Activated CD8-positive, alpha-beta T cell treated with anti-CD3 and anti-CD28 coated beads, Interleukin-2, amount 10 ng/mL, durations not matched to agents 7 days and 5 days (primary cell): ENCODE results near the gene PDSS1. TPM values are rescaled to one million over a fixed set of nuclear protein-coding genes. Genes with fewer than 3 reads are reported as not detected.

Source experiments
- ATAC-seq: fragments of 150-1000 bp; cut with Tn5 transposase; one replicate; pipeline ENCODE4 v1.10.0; 2021; ENCODE audit warnings: moderate library complexity
- CTCF ChIA-PET: fragments of 350-600 bp; sonication (Branson Sonifier 250); formaldehyde crosslinking; loops from one replicate; lab custom pipeline; 2021; ENCODE audit warnings: antibody characterized with exemption; lab: Charles Lee
- POLR2A ChIA-PET: fragments of 350-600 bp; sonication (Branson Sonifier 250); formaldehyde crosslinking; loops from one replicate; lab custom pipeline; 2021; ENCODE audit warnings: antibody characterized with exemption; lab: Charles Lee
- DNase-seq: peaks from one replicate; pipeline ENCODE4 v3.0.0-alpha.2; 2020
- H3K27ac Mint-ChIP-seq: one replicate; pipeline ENCODE4 v1.8.0; 2021; ENCODE audit warnings: mild to moderate bottlenecking, mixed read lengths
- H3K27me3 Mint-ChIP-seq: one replicate; pipeline ENCODE4 v1.8.0; 2021; ENCODE audit warnings: low read depth, mixed read lengths
- H3K36me3 Mint-ChIP-seq: one replicate; pipeline ENCODE4 v1.8.0; 2021; ENCODE audit warnings: low read depth, mixed read lengths
- H3K4me1 Mint-ChIP-seq: one replicate; pipeline ENCODE4 v1.8.0; 2021; ENCODE audit warnings: low read depth, mixed read lengths
- H3K4me3 Mint-ChIP-seq: one replicate; pipeline ENCODE4 v1.8.0; 2021; ENCODE audit warnings: mild to moderate bottlenecking, mixed read lengths
- H3K9me3 Mint-ChIP-seq: one replicate; pipeline ENCODE4 v1.8.0; 2022; ENCODE audit warnings: mixed read lengths; ENCODE audit not compliant: insufficient read depth
- total RNA-seq, 2 experiments: library from RNA; stranded (reverse); gene quantifications; one replicate each; pipeline ENCODE4 v1.2.3, GENCODE V29; 2021

Gene PDSS1
- total RNA-seq, 2 experiments from 2014 or later = 17.8 to 19.4 TPM

DNA sequence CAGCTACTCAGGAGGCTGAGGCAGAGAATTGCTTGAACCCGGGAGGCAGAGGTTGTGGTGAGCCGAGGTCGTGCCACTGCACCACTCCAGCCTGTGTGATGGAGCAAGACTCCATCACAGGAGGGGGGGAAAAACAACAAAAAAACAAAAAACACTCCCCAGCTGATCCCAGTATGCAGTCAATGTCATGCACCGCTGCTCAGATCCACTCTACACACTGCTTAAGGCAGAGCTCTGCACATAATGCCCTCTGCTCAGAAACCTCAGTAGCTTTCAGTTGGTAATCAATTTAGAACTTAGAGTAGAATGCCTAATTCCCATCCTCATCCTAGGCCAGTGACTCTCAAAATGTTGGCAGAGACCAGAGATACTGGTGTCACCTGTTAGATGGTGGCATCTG lies 43.9 kb downstream of the PDSS1 start:
- POLR2A ChIA-PET = interaction anchor here (2.2 kb wide), 1 partner anchor 119 kb away, joined by 6 read pairs; no protein-coding TSS in a partner anchor
- Mint-ChIP-seq H3K36me3 (peaks cover 70% of the 10 kb centered on the region), H3K4me3 (no peak overlapping the region), H3K27ac (no peak overlapping the region), H3K4me1 (peaks cover 33% of the 10 kb centered on the region), H3K9me3 (no peaks in the 10 kb centered on the region), H3K27me3 (no peaks in the 10 kb centered on the region)
- DNase-seq (no peak), ATAC-seq (no peak)
- CTCF ChIA-PET = interaction anchor here (1.5 to 4.5 kb wide), 2 partner anchors 10 to 15 kb away, joined by 6 to 26 read pairs; no protein-coding TSS in a partner anchor

DNA sequence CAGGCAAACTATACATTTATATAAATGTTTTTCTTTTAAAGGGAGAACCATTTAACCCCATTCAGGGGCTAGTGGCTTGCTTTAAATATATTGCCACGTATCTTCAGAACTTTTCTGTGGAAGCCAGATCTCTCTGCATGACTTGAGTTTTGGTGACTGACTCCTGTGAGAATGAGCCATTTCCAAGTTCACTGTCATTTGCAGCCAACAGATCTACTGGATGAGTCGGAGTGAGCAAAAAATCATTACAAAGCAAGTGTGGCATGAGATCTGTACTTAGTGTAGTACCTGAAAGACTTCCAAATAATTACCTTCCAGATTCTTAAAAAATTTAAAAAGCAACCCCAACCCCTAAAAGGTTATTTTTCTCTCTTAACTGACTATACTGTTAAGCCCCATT lies 45.6 kb downstream of the PDSS1 start:
- H3K27ac Mint-ChIP-seq = peak overlapping the region; percentile 0
- peaks cover 22% of the 10 kb centered on the region for H3K4me1 Mint-ChIP-seq
- CTCF ChIA-PET = interaction anchor here (1.6 kb wide), 1 partner anchor 17 kb away, joined by 5 read pairs; no protein-coding TSS in a partner anchor
- H3K27me3 Mint-ChIP-seq = no peaks in the 10 kb centered on the region
- no peak for ATAC-seq
- no peaks in the 10 kb centered on the region for H3K9me3 Mint-ChIP-seq
- no peak overlapping the region for H3K4me3 Mint-ChIP-seq
- POLR2A ChIA-PET = no interaction called here
- peaks cover 63% of the 10 kb centered on the region for H3K36me3 Mint-ChIP-seq
- no peak for DNase-seq

DNA sequence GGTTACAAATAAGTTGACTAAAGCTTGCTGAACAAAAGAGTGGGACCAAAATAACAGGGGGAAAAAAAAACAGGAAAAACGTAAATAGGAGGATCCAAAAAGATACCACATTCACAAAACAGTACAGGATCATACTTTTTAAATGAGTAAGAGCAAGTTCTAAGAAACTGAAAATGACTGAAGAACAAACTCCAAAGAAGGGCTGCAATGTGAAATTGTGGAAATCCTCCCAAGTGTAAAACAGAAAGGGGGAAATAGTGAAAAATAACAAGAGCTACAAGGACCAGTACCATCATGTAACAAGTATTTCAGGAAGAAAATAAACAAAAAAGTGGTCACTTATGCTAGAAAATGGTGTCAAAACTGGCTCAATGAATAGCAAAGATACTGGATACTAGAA lies 46.3 kb downstream of the PDSS1 start:
- Mint-ChIP-seq H3K36me3 (peaks cover 62% of the 10 kb centered on the region), H3K9me3 (no peaks in the 10 kb centered on the region)

DNA sequence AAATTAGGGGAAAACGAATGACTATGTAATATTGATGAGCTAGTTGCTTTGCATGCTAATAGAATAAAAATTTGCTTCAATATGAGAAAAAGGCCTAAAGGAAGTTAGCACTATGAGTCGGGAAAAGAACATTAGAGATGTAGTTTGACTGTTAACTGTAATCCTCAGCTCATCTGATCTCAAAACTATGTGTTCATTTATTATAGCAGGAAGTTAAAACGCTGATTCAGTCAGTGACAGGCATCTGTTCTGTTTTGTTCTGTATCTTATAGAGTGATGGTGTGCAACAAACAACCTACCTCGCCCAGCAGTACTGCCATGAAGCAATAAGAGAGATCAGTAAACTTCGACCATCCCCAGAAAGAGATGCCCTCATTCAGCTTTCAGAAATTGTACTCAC lies 48.6 kb downstream of the PDSS1 start:
- ChIA-PET POLR2A (interaction anchor here (0.6 kb wide), 1 partner anchor 60 kb away, joined by 3 read pairs; no protein-coding TSS in a partner anchor), CTCF (interaction anchor here (2.5 kb wide), 1 partner anchor 20 kb away, joined by 8 read pairs; no protein-coding TSS in a partner anchor)
- H3K9me3 Mint-ChIP-seq = no peaks in the 10 kb centered on the region
- DNase-seq = no peak
- no peak overlapping the region for H3K4me3 Mint-ChIP-seq
- peaks cover 8% of the 10 kb centered on the region for H3K4me1 Mint-ChIP-seq
- H3K27me3 Mint-ChIP-seq = no peaks in the 10 kb centered on the region
- ATAC-seq = no peak
- peaks cover 55% of the 10 kb centered on the region for H3K36me3 Mint-ChIP-seq
- no peak overlapping the region for H3K27ac Mint-ChIP-seq

More for the DNA sequence above, 46.3 kb downstream of the PDSS1 start:
- ChIA-PET POLR2A (interaction anchor here (0.6 kb wide), 1 partner anchor 62 kb away, joined by 3 read pairs; no protein-coding TSS in a partner anchor), CTCF (interaction anchor here (1.6 kb wide), 1 partner anchor 18 kb away, joined by 5 read pairs; no protein-coding TSS in a partner anchor)
- peaks cover 19% of the 10 kb centered on the region for H3K4me1 Mint-ChIP-seq
- no peak for DNase-seq
- no peak for ATAC-seq
- peak overlapping the region; percentile 4 for H3K27ac Mint-ChIP-seq
- no peaks in the 10 kb centered on the region for H3K27me3 Mint-ChIP-seq
- H3K4me3 Mint-ChIP-seq = no peak overlapping the region

DNA sequence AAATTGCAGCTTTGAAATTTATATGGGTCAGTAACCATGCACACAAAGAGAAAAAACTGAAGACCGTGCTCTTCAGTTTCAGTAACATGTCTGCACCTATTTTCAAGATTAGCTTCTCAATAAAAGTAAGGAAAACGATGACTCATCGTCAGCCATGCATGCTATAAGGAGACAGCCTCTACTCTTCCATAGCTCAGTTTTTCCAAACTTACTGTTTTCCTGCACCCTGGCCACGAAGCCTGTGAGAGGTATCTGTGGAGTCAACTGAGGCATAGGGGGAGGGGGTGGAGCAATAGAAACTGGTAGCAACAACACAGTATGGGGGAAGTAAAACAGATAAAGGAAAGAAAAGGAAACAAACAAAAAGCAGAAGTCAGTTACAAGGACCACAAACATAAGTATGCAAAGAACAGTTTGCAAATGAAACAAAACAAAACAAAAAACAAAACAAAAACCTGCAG lies 58.0 kb downstream of the PDSS1 start:
- ChIA-PET CTCF (interaction anchor here (1.0 to 2.0 kb wide), 3 partner anchors 20 to 30 kb away, joined by 3 to 7 read pairs (median 3); no protein-coding TSS in a partner anchor), POLR2A (interaction anchor here (0.8 kb wide), 1 partner anchor 10 kb away, joined by 3 read pairs; no protein-coding TSS in a partner anchor)
- Mint-ChIP-seq H3K36me3 (peaks cover 32% of the 10 kb centered on the region), H3K27ac (peak overlapping the region; percentile 52), H3K4me1 (peaks cover 5% of the 10 kb centered on the region), H3K27me3 (no peaks in the 10 kb centered on the region), H3K4me3 (no peak overlapping the region), H3K9me3 (no peaks in the 10 kb centered on the region)
- no peak for ATAC-seq
- no peak for DNase-seq

DNA sequence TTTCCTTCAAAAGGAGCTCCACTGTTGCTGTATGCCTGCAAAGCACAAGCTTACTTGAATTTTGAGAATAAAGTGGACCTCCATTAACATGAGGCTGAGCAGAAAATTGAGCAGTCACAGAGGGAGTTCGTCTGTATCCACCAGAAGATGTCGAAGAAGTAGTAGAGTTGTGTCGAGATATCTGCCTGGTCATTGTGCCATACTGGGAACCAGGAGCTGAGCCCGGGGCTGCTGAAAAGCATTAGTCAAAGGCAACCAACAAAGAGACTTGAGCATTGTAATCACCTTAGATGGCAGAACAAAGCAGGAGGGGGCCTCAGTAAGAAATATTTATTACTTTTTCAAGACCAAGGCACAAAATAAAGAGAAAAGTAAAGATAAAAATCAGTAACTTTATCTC lies 61.5 kb downstream of the PDSS1 start:
- no peak for DNase-seq
- POLR2A ChIA-PET = no interaction called here

DNA sequence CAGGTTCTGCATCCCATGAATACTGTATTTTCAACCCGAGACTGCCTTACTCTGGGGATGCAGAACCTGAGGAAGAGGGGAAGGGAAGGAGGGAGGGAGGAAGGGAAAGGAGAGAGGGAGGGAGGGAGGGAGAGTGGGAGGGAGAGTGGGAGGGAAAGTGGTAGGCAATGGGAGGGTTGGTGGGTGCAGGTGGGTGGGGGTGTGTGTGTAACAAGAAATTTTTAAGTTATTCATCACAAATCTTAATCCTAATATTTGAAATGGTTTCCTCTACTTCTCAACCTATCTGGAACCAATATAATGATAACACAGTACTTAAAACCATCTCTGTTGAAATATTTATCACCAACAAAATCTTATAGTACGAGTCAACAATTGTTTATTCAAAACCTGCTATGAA lies 68.0 kb downstream of the PDSS1 start:
- Mint-ChIP-seq H3K27ac (no peak overlapping the region), H3K27me3 (no peaks in the 10 kb centered on the region), H3K36me3 (peaks cover 25% of the 10 kb centered on the region), H3K4me3 (no peak overlapping the region), H3K4me1 (no peaks in the 10 kb centered on the region), H3K9me3 (no peaks in the 10 kb centered on the region)
- ChIA-PET POLR2A (no interaction called here), CTCF (interaction anchor here (1.0 kb wide), 2 partner anchors 22 to 39 kb away, joined by 3 read pairs; no protein-coding TSS in a partner anchor)
- ATAC-seq (no peak), DNase-seq (no peak)

More for the DNA sequence above, 61.5 kb downstream of the PDSS1 start:
- CTCF ChIA-PET = interaction anchor here (1.0 to 2.3 kb wide), 5 partner anchors 21 to 124 kb away, joined by 3 to 5 read pairs (median 4); partner anchors contain the start of gene ABI1
- ATAC-seq = no peak
- no peaks in the 10 kb centered on the region for H3K9me3 Mint-ChIP-seq
- H3K36me3 Mint-ChIP-seq = peaks cover 31% of the 10 kb centered on the region
- no peak overlapping the region for H3K4me3 Mint-ChIP-seq
- H3K4me1 Mint-ChIP-seq = peaks cover 5% of the 10 kb centered on the region
- no peaks in the 10 kb centered on the region for H3K27me3 Mint-ChIP-seq
- no peak overlapping the region for H3K27ac Mint-ChIP-seq

DNA sequence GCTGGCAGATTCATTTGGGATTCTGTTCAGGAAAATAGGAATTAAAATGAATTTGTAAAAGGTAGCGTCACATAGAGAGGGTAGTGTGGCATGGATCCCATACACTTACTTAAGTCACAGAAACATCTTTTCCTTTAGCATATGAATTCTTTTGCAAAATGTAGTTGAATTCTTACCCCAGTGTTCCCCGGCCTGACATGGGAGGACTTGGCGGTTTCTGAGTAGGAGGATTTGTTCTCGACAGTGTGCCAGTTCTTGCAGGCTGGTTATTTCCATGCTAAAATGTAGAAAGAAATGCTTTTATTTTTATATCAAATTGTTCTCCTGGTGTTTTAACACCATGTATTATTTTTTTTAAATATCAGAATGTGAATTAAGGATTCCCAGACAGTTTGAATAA lies 72.6 kb downstream of the PDSS1 start:
- CTCF ChIA-PET = no interaction called here
- H3K36me3 Mint-ChIP-seq = peaks cover 17% of the 10 kb centered on the region
- no peak overlapping the region for H3K4me3 Mint-ChIP-seq
- H3K27ac Mint-ChIP-seq = no peak overlapping the region
- H3K9me3 Mint-ChIP-seq = peaks cover 4% of the 10 kb centered on the region
- POLR2A ChIA-PET = no interaction called here
- H3K27me3 Mint-ChIP-seq = no peaks in the 10 kb centered on the region
- DNase-seq = no peak
- H3K4me1 Mint-ChIP-seq = peaks cover 4% of the 10 kb centered on the region
- no peak for ATAC-seq

DNA sequence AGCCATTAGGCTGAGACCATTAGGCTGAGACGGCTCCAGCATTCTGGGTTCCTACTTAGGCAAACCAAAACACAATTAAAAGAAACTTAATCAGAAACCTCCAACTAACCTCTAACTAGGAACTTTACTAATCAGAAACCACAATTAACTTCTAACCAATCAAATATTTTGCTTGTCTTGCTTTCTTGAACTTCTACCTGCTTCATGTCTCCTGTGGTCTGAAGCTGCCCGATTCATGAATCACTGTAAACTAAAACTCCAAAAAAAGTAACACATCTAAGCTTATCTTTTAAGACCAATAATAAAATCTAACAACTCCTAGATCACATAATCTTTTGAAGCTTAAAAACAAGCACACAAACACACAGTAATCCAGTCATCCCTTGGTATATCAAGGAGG lies 76.1 kb downstream of the PDSS1 start:
- peaks cover 9% of the 10 kb centered on the region for H3K4me1 Mint-ChIP-seq
- no peak overlapping the region for H3K4me3 Mint-ChIP-seq
- H3K9me3 Mint-ChIP-seq = peaks cover 4% of the 10 kb centered on the region
- no peaks in the 10 kb centered on the region for H3K27me3 Mint-ChIP-seq
- ATAC-seq (no peak), DNase-seq (no peak)
- peaks cover 12% of the 10 kb centered on the region for H3K36me3 Mint-ChIP-seq
- ChIA-PET POLR2A (no interaction called here), CTCF (interaction anchor here (0.9 to 1.4 kb wide), 2 partner anchors 48 to 1908 kb away, joined by 3 to 4 read pairs; no protein-coding TSS in a partner anchor)
- no peak overlapping the region for H3K27ac Mint-ChIP-seq

DNA sequence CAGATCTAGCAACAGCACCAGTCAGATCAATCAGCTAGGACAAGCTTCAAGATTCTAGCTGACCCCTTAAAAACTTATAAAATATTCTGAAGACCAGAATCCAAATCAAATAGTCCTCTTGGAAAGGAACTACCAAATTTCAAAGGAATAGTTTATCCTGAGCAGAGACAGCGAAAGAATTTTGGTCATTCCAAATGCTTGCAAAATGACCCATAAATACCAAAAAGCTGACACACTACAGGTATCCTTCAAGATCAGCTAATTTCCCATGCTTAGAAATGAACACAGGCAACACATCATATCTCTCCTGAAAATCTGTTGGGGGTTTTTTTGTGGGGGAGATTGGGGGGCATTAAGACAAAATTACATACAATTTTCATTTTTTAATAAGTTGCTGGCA lies 78.8 kb downstream of the PDSS1 start:
- Mint-ChIP-seq H3K27ac (no peak overlapping the region), H3K36me3 (peaks cover 11% of the 10 kb centered on the region), H3K4me3 (no peak overlapping the region), H3K9me3 (peaks cover 4% of the 10 kb centered on the region), H3K4me1 (peaks cover 19% of the 10 kb centered on the region), H3K27me3 (no peaks in the 10 kb centered on the region)
- no peak for ATAC-seq
- DNase-seq = no peak
- POLR2A ChIA-PET = no interaction called here
- CTCF ChIA-PET = interaction anchor here (1.2 to 1.6 kb wide), 2 partner anchors 9 to 50 kb away, joined by 4 to 5 read pairs; no protein-coding TSS in a partner anchor

DNA sequence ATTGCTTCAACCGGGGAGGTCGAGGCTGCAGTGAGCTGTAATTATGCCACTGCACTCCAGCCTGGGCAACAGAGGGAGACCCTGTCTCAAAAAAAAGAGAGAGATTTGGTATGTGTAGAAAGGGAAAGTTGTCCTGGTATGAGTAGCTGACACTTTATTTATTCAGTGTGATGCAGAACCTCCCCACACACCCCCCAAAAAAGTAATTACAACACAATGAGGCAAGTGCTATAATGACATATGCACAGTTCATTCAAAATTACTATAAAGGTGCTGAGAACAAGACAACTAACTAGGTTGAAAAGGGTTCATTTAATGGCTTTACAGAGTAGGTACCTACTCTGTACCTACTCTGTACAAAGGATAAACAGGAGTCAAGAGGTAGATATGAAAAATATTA lies 80.2 kb downstream of the PDSS1 start:
- Mint-ChIP-seq H3K27ac (peak overlapping the region; percentile 50), H3K36me3 (peaks cover 14% of the 10 kb centered on the region), H3K4me3 (no peak overlapping the region), H3K4me1 (peaks cover 26% of the 10 kb centered on the region), H3K27me3 (no peaks in the 10 kb centered on the region), H3K9me3 (peaks cover 4% of the 10 kb centered on the region)
- ATAC-seq (no peak), DNase-seq (no peak)
- POLR2A ChIA-PET = no interaction called here
- CTCF ChIA-PET = no interaction called here

DNA sequence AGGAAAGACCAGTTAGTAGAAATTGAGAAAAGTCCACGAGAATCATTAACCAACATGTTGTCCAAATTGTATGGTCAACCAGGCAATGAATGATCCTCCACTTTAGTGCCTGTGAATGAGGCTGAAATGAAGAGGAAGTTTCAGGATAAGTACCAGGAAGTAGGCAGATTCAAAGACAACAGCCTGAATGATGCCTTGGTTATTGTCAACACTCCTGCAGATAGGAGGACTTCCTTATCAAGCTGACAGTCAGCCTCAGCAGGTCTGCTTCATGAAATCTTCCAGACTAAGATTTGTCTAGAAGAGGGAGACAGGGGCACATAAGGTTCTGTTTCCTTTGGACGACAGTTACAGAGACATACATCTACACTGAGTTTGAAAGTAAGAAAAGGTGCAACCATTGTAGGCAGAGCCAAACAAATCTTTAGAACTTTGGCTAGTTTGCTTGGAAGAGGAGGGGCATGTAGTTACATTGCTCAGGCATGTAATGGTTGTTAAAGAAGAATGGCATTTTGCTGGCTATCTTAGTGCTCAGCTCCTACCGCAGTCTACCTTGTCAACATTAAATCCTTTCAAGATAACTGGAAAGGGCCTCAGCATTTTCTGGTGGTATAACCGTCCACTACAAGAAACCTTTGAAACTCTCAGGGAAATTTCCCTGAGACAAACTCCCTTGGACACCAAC lies 81.8 kb downstream of the PDSS1 start:
- no peak overlapping the region for H3K27ac Mint-ChIP-seq
- H3K36me3 Mint-ChIP-seq = peaks cover 14% of the 10 kb centered on the region
- H3K9me3 Mint-ChIP-seq = no peaks in the 10 kb centered on the region
- DNase-seq = no peak
- H3K4me1 Mint-ChIP-seq = peaks cover 22% of the 10 kb centered on the region
- ChIA-PET CTCF (no interaction called here), POLR2A (no interaction called here)
- H3K27me3 Mint-ChIP-seq = no peaks in the 10 kb centered on the region
- H3K4me3 Mint-ChIP-seq = no peak overlapping the region
- no peak for ATAC-seq
